Measurements from ENCODE around the gene B3GAT1.

B3GAT1 gene

GRCh38 chr11:134370526-134371435 lies 41.3 kb downstream of the B3GAT1 start:
- DNase-seq = no peak

GRCh38 chr11:134369656-134370525 lies 42.2 kb downstream of the B3GAT1 start:
- no peak for DNase-seq

GRCh38 chr11:134367781-134368180 lies 44.3 kb downstream of the B3GAT1 start:
- no peak for DNase-seq

- DNase-seq = no peak
These were observed 45.8 kb downstream of the B3GAT1 start for GRCh38 chr11:134366254-134366653.

- DNase-seq = no peak
These were observed 46.8 kb downstream of the B3GAT1 start for GRCh38 chr11:134365011-134365925.

- DNase-seq = no peak
These were observed 47.8 kb downstream of the B3GAT1 start for GRCh38 chr11:134364261-134364660.

GRCh38 chr11:134363592-134363991 lies 48.5 kb downstream of the B3GAT1 start:
- no peak for DNase-seq

GRCh38 chr11:134363161-134363560 lies 48.9 kb downstream of the B3GAT1 start:
- DNase-seq = no peak

- DNase-seq = no peak
These were observed 49.7 kb downstream of the B3GAT1 start for GRCh38 chr11:134362192-134362901.

- DNase-seq = no peak
These were observed 50.4 kb downstream of the B3GAT1 start for GRCh38 chr11:134361661-134362060.

GRCh38 chr11:134360050-134360835 lies 51.8 kb downstream of the B3GAT1 start:
- DNase-seq = no peak

- DNase-seq = no peak
These were observed 52.4 kb downstream of the B3GAT1 start for GRCh38 chr11:134359646-134360045.

- DNase-seq = no peak
These were observed 53.1 kb downstream of the B3GAT1 start for GRCh38 chr11:134358856-134359490.

- DNase-seq = no peak
These were observed 53.7 kb downstream of the B3GAT1 start for GRCh38 chr11:134358165-134358855.

- DNase-seq = no peak
These were observed 54.5 kb downstream of the B3GAT1 start for GRCh38 chr11:134357545-134357839.

GRCh38 chr11:134356656-134357544 lies 55.1 kb downstream of the B3GAT1 start:
- DNase-seq = no peak

- DNase-seq = no peak
These were observed 56.4 kb downstream of the B3GAT1 start for GRCh38 chr11:134355656-134356055.

GRCh38 chr11:134355136-134355535 lies 56.9 kb downstream of the B3GAT1 start:
- no peak for DNase-seq

GRCh38 chr11:134352111-134352510 lies 59.9 kb downstream of the B3GAT1 start:
- no peak for DNase-seq
